Medulla oblongata (tissue), 1 donor: ENCODE results near the gene EREG.
"Not testable (repeated sequence)": the region's sequence is repeated elsewhere in the genome, so short reads cannot be mapped to it uniquely, and the experiment has no call there.

Experiments used
- DNase-seq: peaks from one replicate; pipeline ENCODE4 v3.0.0-alpha.2; 2015; ENCODE audit errors: extremely low spot score

Gene EREG

GRCh38 chr4:74364652-74365491, at the start of gene EREG:
Gene EREG (plus strand): TSS chr4:74365145. CDS start chr4:74365309, 164 bp downstream.
- DNase-seq = no peak

GRCh38 chr4:74315376-74315775, 49.6 kb upstream of the EREG start:
- DNase-seq = no peak

GRCh38 chr4:74316397-74316796, 48.5 kb upstream of the EREG start:
- DNase-seq = no peak

GRCh38 chr4:74317616-74318246, 47.2 kb upstream of the EREG start:
- no peak for DNase-seq

- DNase-seq = no peak
These were observed 46.7 kb upstream of the EREG start for GRCh38 chr4:74318276-74318675.

GRCh38 chr4:74319470-74319869, 45.5 kb upstream of the EREG start:
- no peak for DNase-seq

GRCh38 chr4:74320559-74321118, 44.3 kb upstream of the EREG start:
- DNase-seq = peak; percentile 29

- no peak for DNase-seq
These were observed 42.6 kb upstream of the EREG start for GRCh38 chr4:74322301-74322700.

- no peak for DNase-seq
These were observed 41.3 kb upstream of the EREG start for GRCh38 chr4:74323663-74324062.

GRCh38 chr4:74324262-74324661, 40.7 kb upstream of the EREG start:
- DNase-seq = no peak

GRCh38 chr4:74325886-74326285, 39.1 kb upstream of the EREG start:
- DNase-seq = no peak

GRCh38 chr4:74327762-74328161, 37.2 kb upstream of the EREG start:
- no peak for DNase-seq

- no peak for DNase-seq
These were observed 36.4 kb upstream of the EREG start for GRCh38 chr4:74328501-74328900.

- no peak for DNase-seq
These were observed 35.6 kb upstream of the EREG start for GRCh38 chr4:74329307-74329706.

GRCh38 chr4:74330295-74330750, 34.6 kb upstream of the EREG start:
- no peak for DNase-seq

- no peak for DNase-seq
These were observed 33.7 kb upstream of the EREG start for GRCh38 chr4:74331252-74331651.

- no peak for DNase-seq
These were observed 33.0 kb upstream of the EREG start for GRCh38 chr4:74331944-74332343.

GRCh38 chr4:74334636-74335035, 30.3 kb upstream of the EREG start:
- DNase-seq = no peak

- DNase-seq = no peak
These were observed 29.5 kb upstream of the EREG start for GRCh38 chr4:74335341-74336021.

- no peak for DNase-seq
These were observed 26.1 kb upstream of the EREG start for GRCh38 chr4:74338792-74339333.

GRCh38 chr4:74339501-74339900, 25.4 kb upstream of the EREG start:
- no peak for DNase-seq

GRCh38 chr4:74340421-74340820, 24.5 kb upstream of the EREG start:
- DNase-seq = not testable (repeated sequence)
